HG02884 (cell line): ENCODE measurements around the gene PDILT.
A peak's percentile ranks its signal among the peaks of the same experiment; 100 is the strongest.

ENCODE experiments used
- ATAC-seq: cut with Tn5 transposase; IDR thresholded peaks from one replicate; pipeline ENCODE4 v1.9.1; 2021; ENCODE audit warnings: mild to moderate bottlenecking, moderate library complexity; ENCODE audit not compliant: unreplicated experiment

PDILT gene

GRCh38 chr16:20409398-20410120 is 5.0 kb upstream of the PDILT start, which contains the start of gene ACSM5:
ACSM5 (plus strand) TSS chr16:20409534; CDS start chr16:20411485, 1,951 bp downstream.
- peak; percentile 32 for ATAC-seq

GRCh38 chr16:20402651-20403050 is 1.9 kb downstream of the PDILT start:
- no peak for ATAC-seq

- no peak for ATAC-seq
Measured at GRCh38 chr16:20401475-20402016, 3.0 kb downstream of the PDILT start.

GRCh38 chr16:20401066-20401465 is 3.5 kb downstream of the PDILT start:
- no peak for ATAC-seq

GRCh38 chr16:20399185-20399584 is 5.4 kb downstream of the PDILT start:
- no peak for ATAC-seq

- no peak for ATAC-seq
Measured at GRCh38 chr16:20398603-20399002, 5.9 kb downstream of the PDILT start.

- ATAC-seq: no peak
Measured at GRCh38 chr16:20397468-20398074, 7.0 kb downstream of the PDILT start.

GRCh38 chr16:20396846-20397467 is 7.6 kb downstream of the PDILT start:
- no peak for ATAC-seq

- no peak for ATAC-seq
Measured at GRCh38 chr16:20395946-20396345, 8.6 kb downstream of the PDILT start.

- ATAC-seq: no peak
Measured at GRCh38 chr16:20393801-20394577, 10.5 kb downstream of the PDILT start.

- no peak for ATAC-seq
Measured at GRCh38 chr16:20391045-20391444, 13.5 kb downstream of the PDILT start.

GRCh38 chr16:20388854-20389253 is 15.7 kb downstream of the PDILT start:
- no peak for ATAC-seq

- no peak for ATAC-seq
Measured at GRCh38 chr16:20387978-20388377, 16.6 kb downstream of the PDILT start.

GRCh38 chr16:20385844-20386832 is 18.4 kb downstream of the PDILT start:
- no peak for ATAC-seq

GRCh38 chr16:20383106-20384029 is 21.2 kb downstream of the PDILT start:
- no peak for ATAC-seq

- ATAC-seq: no peak
Measured at GRCh38 chr16:20382202-20382948, 22.2 kb downstream of the PDILT start.

- no peak for ATAC-seq
Measured at GRCh38 chr16:20380782-20381181, 23.8 kb downstream of the PDILT start.

GRCh38 chr16:20377181-20377580 is 27.4 kb downstream of the PDILT start:
- ATAC-seq: no peak
